Posterior vena cava (tissue), 2 donors: ENCODE measurements around the gene MACROD2. TPM values are rescaled to one million over a fixed set of nuclear protein-coding genes. Genes with fewer than 3 reads are reported as not detected.

Experiments used
- DNase-seq: peaks from one replicate; pipeline ENCODE4 v3.0.0-alpha.2; 2020; ENCODE audit warnings: low spot score
- intact Hi-C, 2 donors: fragments of 100-400 bp; cut with DNase I; formaldehyde crosslinking; loops; one replicate each; pipeline versions ENCODE4 v1.14.1 to v1.14.2; 2022 to 2023
- total RNA-seq, 2 donors: library from RNA; stranded (reverse); fragmentation: NEBNext Ultra II Directional; extraction: Animal tissue kit (Norgen Biotek cat#: 25700); gene quantifications; one replicate each; pipeline ENCODE4 v1.2.1, GENCODE V29; 2021
- donor health status: DM: yes; HTN: yes; CAD: no.
- donor health status: DM: yes; HTN: yes; CAD: no.

The MACROD2 gene
- total RNA-seq, 2 donors from 2014 or later = 15.5 to 25.5 TPM

- no peak for DNase-seq
- intact Hi-C loops = no loop called here
These were observed 648.2 kb downstream of the MACROD2 start for GRCh38 chr20:14643556-14643955.

GRCh38 chr20:14644306-14645097, 649.2 kb downstream of the MACROD2 start:
- intact Hi-C loops = no loop called here
- DNase-seq = no peak

GRCh38 chr20:14647016-14647415, 651.7 kb downstream of the MACROD2 start:
- DNase-seq = no peak
- intact Hi-C loops = no loop called here

GRCh38 chr20:14649662-14650061, 654.3 kb downstream of the MACROD2 start:
- intact Hi-C loops = no loop called here
- DNase-seq = no peak

- no peak for DNase-seq
- intact Hi-C loops = no loop called here
These were observed 662.1 kb downstream of the MACROD2 start for GRCh38 chr20:14657266-14658005.

GRCh38 chr20:14664101-14664500, 668.8 kb downstream of the MACROD2 start:
- intact Hi-C loops = no loop called here
- DNase-seq = no peak

GRCh38 chr20:14666696-14667095, 671.4 kb downstream of the MACROD2 start:
- intact Hi-C loops = no loop called here
- DNase-seq = no peak

- no peak for DNase-seq
- intact Hi-C loops = no loop called here
These were observed 671.9 kb downstream of the MACROD2 start for GRCh38 chr20:14667226-14667625.

GRCh38 chr20:14672066-14672465, 676.8 kb downstream of the MACROD2 start:
- no peak for DNase-seq
- intact Hi-C loops = no loop called here

- intact Hi-C loops = no loop called here
- DNase-seq = no peak
These were observed 677.8 kb downstream of the MACROD2 start for GRCh38 chr20:14673164-14673563.

- DNase-seq = no peak
- intact Hi-C loops = no loop called here
These were observed 682.1 kb downstream of the MACROD2 start for GRCh38 chr20:14677455-14677854.

- intact Hi-C loops = no loop called here
- no peak for DNase-seq
These were observed 689.9 kb downstream of the MACROD2 start for GRCh38 chr20:14685183-14685582.

- no peak for DNase-seq
- intact Hi-C loops = no loop called here
These were observed 692.0 kb downstream of the MACROD2 start for GRCh38 chr20:14687313-14687712.

- no peak for DNase-seq
- intact Hi-C loops = no loop called here
These were observed 692.7 kb downstream of the MACROD2 start for GRCh38 chr20:14688005-14688404.

- intact Hi-C loops = no loop called here
- no peak for DNase-seq
These were observed 696.7 kb downstream of the MACROD2 start for GRCh38 chr20:14691994-14692393.

GRCh38 chr20:14696478-14696877, 701.2 kb downstream of the MACROD2 start:
- DNase-seq = no peak
- intact Hi-C loops = no loop called here

GRCh38 chr20:14696937-14697336, 701.6 kb downstream of the MACROD2 start:
- DNase-seq = no peak

GRCh38 chr20:14698125-14698524, 702.8 kb downstream of the MACROD2 start:
- intact Hi-C loops = no loop called here
- no peak for DNase-seq

More at GRCh38 chr20:14696937-14697336, 701.6 kb downstream of the MACROD2 start:
- intact Hi-C loops = no loop called here

- intact Hi-C loops = no loop called here
- no peak for DNase-seq
These were observed 703.5 kb downstream of the MACROD2 start for GRCh38 chr20:14698605-14699373.

- no peak for DNase-seq
- intact Hi-C loops = no loop called here
These were observed 705.3 kb downstream of the MACROD2 start for GRCh38 chr20:14700639-14700960.
